ENCODE measurements around the gene DOCK4. TPM values are rescaled to one million over a fixed set of nuclear protein-coding genes. Genes with fewer than 3 reads are reported as not detected.

Gene DOCK4
- total and polyA plus RNA-seq, 2 of the 8 experiments (the other 6 are each of a cell fraction or from before 2014, with no cell fraction given): 5.1 to 23.6 TPM

DNA sequence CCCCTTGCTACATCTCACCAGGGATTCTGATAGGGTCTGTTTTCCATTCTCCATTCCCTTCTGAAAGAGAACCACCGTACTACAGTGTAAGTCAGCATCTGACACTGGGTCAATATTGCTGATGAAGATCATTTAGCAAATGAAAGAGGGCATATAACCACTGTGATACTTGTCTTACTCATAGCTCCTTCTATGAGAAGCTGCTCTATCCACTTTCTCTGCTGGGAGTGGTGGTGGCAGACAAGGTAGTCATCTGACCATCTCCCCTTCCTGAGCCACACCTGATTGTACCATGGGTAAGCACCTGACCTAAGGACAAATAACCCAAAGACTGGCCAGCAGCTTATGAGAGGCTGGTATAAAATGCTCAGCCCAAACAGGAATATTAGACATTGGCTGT lies 220.4 kb downstream of the DOCK4 start (continued):
- TF ChIP-seq, protein P1, sequence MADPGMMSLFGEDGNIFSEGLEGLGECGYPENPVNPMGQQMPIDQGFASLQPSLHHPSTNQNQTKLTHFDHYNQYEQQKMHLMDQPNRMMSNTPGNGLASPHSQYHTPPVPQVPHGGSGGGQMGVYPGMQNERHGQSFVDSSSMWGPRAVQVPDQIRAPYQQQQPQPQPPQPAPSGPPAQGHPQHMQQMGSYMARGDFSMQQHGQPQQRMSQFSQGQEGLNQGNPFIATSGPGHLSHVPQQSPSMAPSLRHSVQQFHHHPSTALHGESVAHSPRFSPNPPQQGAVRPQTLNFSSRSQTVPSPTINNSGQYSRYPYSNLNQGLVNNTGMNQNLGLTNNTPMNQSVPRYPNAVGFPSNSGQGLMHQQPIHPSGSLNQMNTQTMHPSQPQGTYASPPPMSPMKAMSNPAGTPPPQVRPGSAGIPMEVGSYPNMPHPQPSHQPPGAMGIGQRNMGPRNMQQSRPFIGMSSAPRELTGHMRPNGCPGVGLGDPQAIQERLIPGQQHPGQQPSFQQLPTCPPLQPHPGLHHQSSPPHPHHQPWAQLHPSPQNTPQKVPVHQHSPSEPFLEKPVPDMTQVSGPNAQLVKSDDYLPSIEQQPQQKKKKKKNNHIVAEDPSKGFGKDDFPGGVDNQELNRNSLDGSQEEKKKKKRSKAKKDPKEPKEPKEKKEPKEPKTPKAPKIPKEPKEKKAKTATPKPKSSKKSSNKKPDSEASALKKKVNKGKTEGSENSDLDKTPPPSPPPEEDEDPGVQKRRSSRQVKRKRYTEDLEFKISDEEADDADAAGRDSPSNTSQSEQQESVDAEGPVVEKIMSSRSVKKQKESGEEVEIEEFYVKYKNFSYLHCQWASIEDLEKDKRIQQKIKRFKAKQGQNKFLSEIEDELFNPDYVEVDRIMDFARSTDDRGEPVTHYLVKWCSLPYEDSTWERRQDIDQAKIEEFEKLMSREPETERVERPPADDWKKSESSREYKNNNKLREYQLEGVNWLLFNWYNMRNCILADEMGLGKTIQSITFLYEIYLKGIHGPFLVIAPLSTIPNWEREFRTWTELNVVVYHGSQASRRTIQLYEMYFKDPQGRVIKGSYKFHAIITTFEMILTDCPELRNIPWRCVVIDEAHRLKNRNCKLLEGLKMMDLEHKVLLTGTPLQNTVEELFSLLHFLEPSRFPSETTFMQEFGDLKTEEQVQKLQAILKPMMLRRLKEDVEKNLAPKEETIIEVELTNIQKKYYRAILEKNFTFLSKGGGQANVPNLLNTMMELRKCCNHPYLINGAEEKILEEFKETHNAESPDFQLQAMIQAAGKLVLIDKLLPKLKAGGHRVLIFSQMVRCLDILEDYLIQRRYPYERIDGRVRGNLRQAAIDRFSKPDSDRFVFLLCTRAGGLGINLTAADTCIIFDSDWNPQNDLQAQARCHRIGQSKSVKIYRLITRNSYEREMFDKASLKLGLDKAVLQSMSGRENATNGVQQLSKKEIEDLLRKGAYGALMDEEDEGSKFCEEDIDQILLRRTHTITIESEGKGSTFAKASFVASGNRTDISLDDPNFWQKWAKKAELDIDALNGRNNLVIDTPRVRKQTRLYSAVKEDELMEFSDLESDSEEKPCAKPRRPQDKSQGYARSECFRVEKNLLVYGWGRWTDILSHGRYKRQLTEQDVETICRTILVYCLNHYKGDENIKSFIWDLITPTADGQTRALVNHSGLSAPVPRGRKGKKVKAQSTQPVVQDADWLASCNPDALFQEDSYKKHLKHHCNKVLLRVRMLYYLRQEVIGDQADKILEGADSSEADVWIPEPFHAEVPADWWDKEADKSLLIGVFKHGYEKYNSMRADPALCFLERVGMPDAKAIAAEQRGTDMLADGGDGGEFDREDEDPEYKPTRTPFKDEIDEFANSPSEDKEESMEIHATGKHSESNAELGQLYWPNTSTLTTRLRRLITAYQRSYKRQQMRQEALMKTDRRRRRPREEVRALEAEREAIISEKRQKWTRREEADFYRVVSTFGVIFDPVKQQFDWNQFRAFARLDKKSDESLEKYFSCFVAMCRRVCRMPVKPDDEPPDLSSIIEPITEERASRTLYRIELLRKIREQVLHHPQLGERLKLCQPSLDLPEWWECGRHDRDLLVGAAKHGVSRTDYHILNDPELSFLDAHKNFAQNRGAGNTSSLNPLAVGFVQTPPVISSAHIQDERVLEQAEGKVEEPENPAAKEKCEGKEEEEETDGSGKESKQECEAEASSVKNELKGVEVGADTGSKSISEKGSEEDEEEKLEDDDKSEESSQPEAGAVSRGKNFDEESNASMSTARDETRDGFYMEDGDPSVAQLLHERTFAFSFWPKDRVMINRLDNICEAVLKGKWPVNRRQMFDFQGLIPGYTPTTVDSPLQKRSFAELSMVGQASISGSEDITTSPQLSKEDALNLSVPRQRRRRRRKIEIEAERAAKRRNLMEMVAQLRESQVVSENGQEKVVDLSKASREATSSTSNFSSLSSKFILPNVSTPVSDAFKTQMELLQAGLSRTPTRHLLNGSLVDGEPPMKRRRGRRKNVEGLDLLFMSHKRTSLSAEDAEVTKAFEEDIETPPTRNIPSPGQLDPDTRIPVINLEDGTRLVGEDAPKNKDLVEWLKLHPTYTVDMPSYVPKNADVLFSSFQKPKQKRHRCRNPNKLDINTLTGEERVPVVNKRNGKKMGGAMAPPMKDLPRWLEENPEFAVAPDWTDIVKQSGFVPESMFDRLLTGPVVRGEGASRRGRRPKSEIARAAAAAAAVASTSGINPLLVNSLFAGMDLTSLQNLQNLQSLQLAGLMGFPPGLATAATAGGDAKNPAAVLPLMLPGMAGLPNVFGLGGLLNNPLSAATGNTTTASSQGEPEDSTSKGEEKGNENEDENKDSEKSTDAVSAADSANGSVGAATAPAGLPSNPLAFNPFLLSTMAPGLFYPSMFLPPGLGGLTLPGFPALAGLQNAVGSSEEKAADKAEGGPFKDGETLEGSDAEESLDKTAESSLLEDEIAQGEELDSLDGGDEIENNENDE (IDR thresholded peaks at IDR 0.05; ENCODE audit: insufficient replicate concordance, low read length): no peak
- no peak for TF ChIP-seq MAFK (IDR thresholded peaks at IDR 0.05; ENCODE audit: low read depth, low read length)
- TF ChIP-seq CHD2 (IDR thresholded peaks at IDR 0.05; ENCODE audit: low read length): no peak
- no peak for TF ChIP-seq SIRT6 (IDR thresholded peaks at IDR 0.05; ENCODE audit: low read length)

All from H1 (cell line).